ENCODE results near the gene KRT7.

- TF ChIP-seq SUZ12 (IDR thresholded peaks at IDR 0.05; ENCODE audit: extremely low read depth, insufficient read depth, insufficient read length): no peak
- no peak for TF ChIP-seq YY1 (IDR thresholded peaks at IDR 0.05; ENCODE audit: insufficient read depth, insufficient read length)
- TF ChIP-seq ZNF274 (IDR thresholded peaks at IDR 0.05; ENCODE audit: low read depth, low read length): no peak
Observed at GRCh38 chr12:52245259-52245961, 12.4 kb downstream of the KRT7 start.
